ENCODE data around the gene ZBTB45. TPM values are rescaled to one million over a fixed set of nuclear protein-coding genes. Genes with fewer than 3 reads are reported as not detected.
A peak's percentile ranks its signal among the peaks of the same experiment; 100 is the strongest.

The ZBTB45 gene
- total RNA-seq, 1 experiment from 2014 or later: 12.0 TPM

DNA sequence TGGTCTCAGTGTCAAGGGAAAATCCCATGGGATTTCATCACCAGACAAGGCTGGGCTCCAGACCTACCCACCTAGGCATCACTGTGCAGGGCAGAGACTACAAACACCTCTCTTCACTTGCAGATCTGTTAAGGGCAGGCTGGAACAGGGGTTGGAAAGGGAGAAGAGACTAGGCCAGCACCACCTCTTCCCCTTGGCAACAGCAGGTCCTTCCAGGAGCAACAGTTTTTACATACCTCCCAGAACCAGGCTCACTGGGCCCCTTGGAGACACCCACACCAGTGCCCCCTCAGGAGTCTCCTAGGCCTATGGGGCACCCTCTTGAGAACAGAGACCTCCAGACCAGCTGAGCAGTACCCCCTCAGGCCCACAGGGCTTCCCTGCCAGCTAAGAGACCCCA, 41.3 kb upstream of the ZBTB45 start:
- peaks cover 18 to 33% of the 10 kb centered on the region in 2 experiments for H3K4me1 ChIP-seq (ENCODE audit: control insufficient read depth in 1 of 2, insufficient read depth in 2 of 2, low read length in 2 of 2)
- ATAC-seq (no peak), DNase-seq (ENCODE audit: low read depth, low spot score) (no peak)
- peaks cover 42% of the 10 kb centered on the region for H3K79me2 ChIP-seq (ENCODE audit: insufficient read depth, low read length)
- ChIA-PET POLR2A (no interaction called here), RAD21 (ENCODE audit: low non-redundant PET in 1 of 2, low total read pairs in 2 of 2, uncharacterized antibody in 2 of 2, unreplicated experiment in 2 of 2) (no interaction called here), CTCF (no interaction called here)
- H3K9ac ChIP-seq (ENCODE audit: low read length): no peak overlapping the region
- H3K9me2 ChIP-seq (ENCODE audit: insufficient read depth): no peaks in the 10 kb centered on the region
- H3K27me3 ChIP-seq (ENCODE audit: insufficient read depth, low read length): no peaks in the 10 kb centered on the region
- intact Hi-C loops (cut with micrococcal nuclease): no loop called here
- H4K20me1 ChIP-seq (ENCODE audit: insufficient read depth): no peaks in the 10 kb centered on the region
- H3K4me2 ChIP-seq (ENCODE audit: low read length): no peak overlapping the region
- H3K9me3 ChIP-seq (ENCODE audit: control insufficient read depth in 1 of 2, insufficient read depth in 1 of 2, low read depth in 1 of 2, low read length in 2 of 2): no peaks in the 10 kb centered on the region
- 0 out of 2 replicates have a peak overlapping the region, but pooled peaks have one; percentile 98 for H3K27ac ChIP-seq (ENCODE audit: low read depth, low read length)
- H3K36me3 ChIP-seq (ENCODE audit: control insufficient read depth in 1 of 2, insufficient read depth in 2 of 2, low read length in 2 of 2): peaks cover 7 to 13% of the 10 kb centered on the region in 2 experiments; a peak in 2 of 4 replicates
- no peak for TF ChIP-seq TCF7L2 (IDR thresholded peaks at IDR 0.05; ENCODE audit: borderline replicate concordance, extremely low read depth, insufficient read depth, insufficient read length)
- TF ChIP-seq POLR2AphosphoS5 (IDR thresholded peaks at IDR 0.05; ENCODE audit: low read depth, low read length): peak; percentile 6; the same call in 1 of the 2 replicates
- TF ChIP-seq POLR2A (IDR thresholded peaks at IDR 0.05; ENCODE audit: borderline replicate concordance, extremely low read depth, insufficient read depth, insufficient read length): no peak
- TF ChIP-seq EZH2 (IDR thresholded peaks at IDR 0.05): no peak
- H3K4me3 ChIP-seq (replicated peaks in 1 of 2; ENCODE audit: low read depth in 1 of 2, low read length in 2 of 2): no peak overlapping the region
- no peak overlapping the region for H2AFZ ChIP-seq (ENCODE audit: low read depth, low read length, poor library complexity, severe bottlenecking)
- no TSS peak for BruUV-seq (replicated peaks)

DNA sequence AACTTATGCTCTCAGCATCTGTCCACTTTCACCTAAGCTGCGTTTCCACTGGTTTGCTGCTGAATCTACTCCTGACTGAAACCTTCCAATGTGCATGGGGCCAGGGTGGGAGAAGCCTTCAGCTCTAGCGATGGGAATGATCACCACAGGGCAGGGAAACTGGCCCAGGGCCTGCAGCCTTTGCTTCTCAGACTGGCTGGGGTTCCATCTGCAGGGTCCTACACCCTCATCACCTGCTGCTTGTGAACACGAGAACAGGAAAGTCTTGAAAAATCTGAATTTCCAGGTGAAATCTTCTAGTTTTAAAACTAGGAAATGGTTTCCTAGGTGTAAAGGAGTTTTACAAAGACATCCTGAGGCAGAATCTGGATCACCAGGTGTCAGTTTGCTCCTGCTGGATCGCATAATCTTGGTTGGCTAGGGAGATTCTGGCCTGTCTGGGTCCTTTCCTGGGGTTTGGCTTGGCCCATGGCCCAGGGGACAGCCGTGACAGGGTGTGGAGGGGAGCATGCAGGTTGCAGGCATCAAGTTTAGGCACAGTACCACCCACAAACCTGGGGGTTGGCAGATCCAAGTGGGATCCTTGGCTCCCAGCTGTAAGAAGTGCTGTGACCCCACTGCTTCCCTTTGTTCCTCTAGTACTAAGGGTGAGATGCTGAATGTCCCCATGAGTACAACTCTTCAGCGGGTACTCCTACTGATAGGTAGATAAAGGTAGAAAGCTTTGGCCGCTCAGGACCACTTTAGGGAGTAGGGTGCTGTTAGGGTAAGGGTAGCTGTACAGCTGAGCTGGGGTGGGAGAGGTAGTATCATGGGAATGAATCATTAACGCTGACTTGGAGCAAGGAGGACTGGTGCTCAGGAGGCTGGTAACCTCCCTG, 40.6 kb upstream of the ZBTB45 start:
- Histone ChIP-seq H3K4me3 (replicated peaks in 1 of 2; ENCODE audit: low read depth in 1 of 2, low read length in 2 of 2) (peak overlapping the region; percentile 74 to 99), H3K4me2 (ENCODE audit: low read length) (peak overlapping the region; percentile 79), H3K27ac (ENCODE audit: low read depth, low read length) (peak overlapping the region; percentile 98), H3K9me3 (ENCODE audit: control insufficient read depth in 1 of 2, insufficient read depth in 1 of 2, low read depth in 1 of 2, low read length in 2 of 2) (no peaks in the 10 kb centered on the region), H3K9ac (ENCODE audit: low read length) (peak overlapping the region; percentile 94), H3K79me2 (ENCODE audit: insufficient read depth, low read length) (peaks cover 44% of the 10 kb centered on the region), H2AFZ (ENCODE audit: low read depth, low read length, poor library complexity, severe bottlenecking) (no peak overlapping the region), H3K4me1 (ENCODE audit: control insufficient read depth in 1 of 2, insufficient read depth in 2 of 2, low read length in 2 of 2) (peaks cover 18 to 39% of the 10 kb centered on the region in 2 experiments), H3K36me3 (ENCODE audit: control insufficient read depth in 1 of 2, insufficient read depth in 2 of 2, low read length in 2 of 2) (peaks cover 7 to 20% of the 10 kb centered on the region in 2 experiments; a peak in 2 of 4 replicates), H4K20me1 (ENCODE audit: insufficient read depth) (no peaks in the 10 kb centered on the region), H3K9me2 (ENCODE audit: insufficient read depth) (no peaks in the 10 kb centered on the region), H3K27me3 (ENCODE audit: insufficient read depth, low read length) (no peaks in the 10 kb centered on the region)
- intact Hi-C loops (cut with micrococcal nuclease): no loop called here
- no TSS peak for BruUV-seq (replicated peaks)
- ChIA-PET CTCF (interaction anchor here (1.0 kb wide), 1 partner anchor 41 kb away, joined by 5 read pairs; the partner anchor contains the start of gene ZBTB45), POLR2A (interaction anchor here (0.9 to 1.4 kb wide), 7 partner anchors 8 to 46 kb away, joined by 3 to 17 read pairs (median 7); partner anchors contain the start of genes MZF1, TRIM28 and ZBTB45), RAD21 (ENCODE audit: low non-redundant PET in 1 of 2, low total read pairs in 2 of 2, uncharacterized antibody in 2 of 2, unreplicated experiment in 2 of 2) (no interaction called here)
- ATAC-seq (no peak), DNase-seq (ENCODE audit: low read depth, low spot score) (no peak)
- TF ChIP-seq, protein P1, sequence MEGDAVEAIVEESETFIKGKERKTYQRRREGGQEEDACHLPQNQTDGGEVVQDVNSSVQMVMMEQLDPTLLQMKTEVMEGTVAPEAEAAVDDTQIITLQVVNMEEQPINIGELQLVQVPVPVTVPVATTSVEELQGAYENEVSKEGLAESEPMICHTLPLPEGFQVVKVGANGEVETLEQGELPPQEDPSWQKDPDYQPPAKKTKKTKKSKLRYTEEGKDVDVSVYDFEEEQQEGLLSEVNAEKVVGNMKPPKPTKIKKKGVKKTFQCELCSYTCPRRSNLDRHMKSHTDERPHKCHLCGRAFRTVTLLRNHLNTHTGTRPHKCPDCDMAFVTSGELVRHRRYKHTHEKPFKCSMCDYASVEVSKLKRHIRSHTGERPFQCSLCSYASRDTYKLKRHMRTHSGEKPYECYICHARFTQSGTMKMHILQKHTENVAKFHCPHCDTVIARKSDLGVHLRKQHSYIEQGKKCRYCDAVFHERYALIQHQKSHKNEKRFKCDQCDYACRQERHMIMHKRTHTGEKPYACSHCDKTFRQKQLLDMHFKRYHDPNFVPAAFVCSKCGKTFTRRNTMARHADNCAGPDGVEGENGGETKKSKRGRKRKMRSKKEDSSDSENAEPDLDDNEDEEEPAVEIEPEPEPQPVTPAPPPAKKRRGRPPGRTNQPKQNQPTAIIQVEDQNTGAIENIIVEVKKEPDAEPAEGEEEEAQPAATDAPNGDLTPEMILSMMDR (IDR thresholded peaks at IDR 0.05 in 2 of 3, conservative IDR thresholded peaks at IDR 0.05 in 1 of 3; ENCODE audit: borderline replicate concordance in 1 of 3, insufficient read depth in 1 of 3, low read depth in 2 of 3, low read length in 2 of 3): no peak
- TF ChIP-seq EGR1 (IDR thresholded peaks at IDR 0.05; ENCODE audit: low read depth): no peak
- TF ChIP-seq, protein P2, sequence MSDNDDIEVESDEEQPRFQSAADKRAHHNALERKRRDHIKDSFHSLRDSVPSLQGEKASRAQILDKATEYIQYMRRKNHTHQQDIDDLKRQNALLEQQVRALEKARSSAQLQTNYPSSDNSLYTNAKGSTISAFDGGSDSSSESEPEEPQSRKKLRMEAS (IDR thresholded peaks at IDR 0.05): no peak
- TF ChIP-seq CBX3 (IDR thresholded peaks at IDR 0.05; ENCODE audit: low read depth): no peak
- TF ChIP-seq, protein P3, sequence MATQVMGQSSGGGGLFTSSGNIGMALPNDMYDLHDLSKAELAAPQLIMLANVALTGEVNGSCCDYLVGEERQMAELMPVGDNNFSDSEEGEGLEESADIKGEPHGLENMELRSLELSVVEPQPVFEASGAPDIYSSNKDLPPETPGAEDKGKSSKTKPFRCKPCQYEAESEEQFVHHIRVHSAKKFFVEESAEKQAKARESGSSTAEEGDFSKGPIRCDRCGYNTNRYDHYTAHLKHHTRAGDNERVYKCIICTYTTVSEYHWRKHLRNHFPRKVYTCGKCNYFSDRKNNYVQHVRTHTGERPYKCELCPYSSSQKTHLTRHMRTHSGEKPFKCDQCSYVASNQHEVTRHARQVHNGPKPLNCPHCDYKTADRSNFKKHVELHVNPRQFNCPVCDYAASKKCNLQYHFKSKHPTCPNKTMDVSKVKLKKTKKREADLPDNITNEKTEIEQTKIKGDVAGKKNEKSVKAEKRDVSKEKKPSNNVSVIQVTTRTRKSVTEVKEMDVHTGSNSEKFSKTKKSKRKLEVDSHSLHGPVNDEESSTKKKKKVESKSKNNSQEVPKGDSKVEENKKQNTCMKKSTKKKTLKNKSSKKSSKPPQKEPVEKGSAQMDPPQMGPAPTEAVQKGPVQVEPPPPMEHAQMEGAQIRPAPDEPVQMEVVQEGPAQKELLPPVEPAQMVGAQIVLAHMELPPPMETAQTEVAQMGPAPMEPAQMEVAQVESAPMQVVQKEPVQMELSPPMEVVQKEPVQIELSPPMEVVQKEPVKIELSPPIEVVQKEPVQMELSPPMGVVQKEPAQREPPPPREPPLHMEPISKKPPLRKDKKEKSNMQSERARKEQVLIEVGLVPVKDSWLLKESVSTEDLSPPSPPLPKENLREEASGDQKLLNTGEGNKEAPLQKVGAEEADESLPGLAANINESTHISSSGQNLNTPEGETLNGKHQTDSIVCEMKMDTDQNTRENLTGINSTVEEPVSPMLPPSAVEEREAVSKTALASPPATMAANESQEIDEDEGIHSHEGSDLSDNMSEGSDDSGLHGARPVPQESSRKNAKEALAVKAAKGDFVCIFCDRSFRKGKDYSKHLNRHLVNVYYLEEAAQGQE (IDR thresholded peaks at IDR 0.05; ENCODE audit: low read depth): no peak
- TF ChIP-seq, protein P4, sequence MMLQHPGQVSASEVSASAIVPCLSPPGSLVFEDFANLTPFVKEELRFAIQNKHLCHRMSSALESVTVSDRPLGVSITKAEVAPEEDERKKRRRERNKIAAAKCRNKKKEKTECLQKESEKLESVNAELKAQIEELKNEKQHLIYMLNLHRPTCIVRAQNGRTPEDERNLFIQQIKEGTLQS (IDR thresholded peaks at IDR 0.05): no peak
- no peak for TF ChIP-seq SRF (IDR thresholded peaks at IDR 0.05; ENCODE audit: low read depth)
- no peak for TF ChIP-seq TCF7L2 (IDR thresholded peaks at IDR 0.05; ENCODE audit: borderline replicate concordance, extremely low read depth, insufficient read depth, insufficient read length)
- no peak for TF ChIP-seq EZH2 (IDR thresholded peaks at IDR 0.05)
